ENCODE measurements around the gene CD59. TPM values are rescaled to one million over a fixed set of nuclear protein-coding genes. Genes with fewer than 3 reads are reported as not detected.

The CD59 gene
- total RNA-seq, result 10 to 100 TPM; 26.4 to 27.4 TPM

- ChIA-PET POLR2A (interaction anchor here (0.7 to 0.8 kb wide), 5 partner anchors 13 to 1238 kb away, joined by 3 to 5 read pairs (median 3); partner anchors contain the start of gene CSTF3), CTCF (interaction anchor here (0.9 to 1.1 kb wide), 3 partner anchors 12 to 177 kb away, joined by 3 to 5 read pairs (median 4); no protein-coding TSS in a partner anchor)
These were observed at the start of gene CD59 for GRCh38 chr11:33736148-33736812. TSS of gene CD59 (minus strand) at chr11:33736423. CDS start at chr11:33722445, 13,978 bp downstream.

- POLR2A ChIA-PET, result no interaction called here
- CTCF ChIA-PET, result interaction anchor here (1.0 to 1.8 kb wide), 2 partner anchors 16 to 23 kb away, joined by 3 to 5 read pairs; no protein-coding TSS in a partner anchor
These were observed 49.4 kb upstream of the CD59 start for GRCh38 chr11:33785609-33786008.

GRCh38 chr11:33779849-33780528 is 43.8 kb upstream of the CD59 start:
- CTCF ChIA-PET, result no interaction called here

GRCh38 chr11:33778675-33779074 is 42.5 kb upstream of the CD59 start:
- CTCF ChIA-PET, result no interaction called here
- POLR2A ChIA-PET, result no interaction called here

More at GRCh38 chr11:33779849-33780528, 43.8 kb upstream of the CD59 start:
- POLR2A ChIA-PET, result no interaction called here

- CTCF ChIA-PET, result interaction anchor here (0.9 kb wide), 1 partner anchor 52 kb away, joined by 4 read pairs; no protein-coding TSS in a partner anchor
- POLR2A ChIA-PET, result no interaction called here
These were observed 41.7 kb upstream of the CD59 start for GRCh38 chr11:33777906-33778305.

GRCh38 chr11:33775832-33776470 is 39.7 kb upstream of the CD59 start:
- ChIA-PET CTCF (interaction anchor here (1.6 kb wide), 1 partner anchor 21 kb away, joined by 3 read pairs; no protein-coding TSS in a partner anchor), POLR2A (no interaction called here)

GRCh38 chr11:33775467-33775807 is 39.2 kb upstream of the CD59 start:
- POLR2A ChIA-PET, result no interaction called here

GRCh38 chr11:33774736-33775466 is 38.7 kb upstream of the CD59 start:
- POLR2A ChIA-PET, result interaction anchor here (0.6 kb wide), 1 partner anchor 674 kb away, joined by 3 read pairs; no protein-coding TSS in a partner anchor
- CTCF ChIA-PET, result interaction anchor here (1.6 kb wide), 2 partner anchors 17 to 20 kb away, joined by 3 read pairs; no protein-coding TSS in a partner anchor

More at GRCh38 chr11:33775467-33775807, 39.2 kb upstream of the CD59 start:
- CTCF ChIA-PET, result interaction anchor here (1.6 kb wide), 1 partner anchor 21 kb away, joined by 3 read pairs; no protein-coding TSS in a partner anchor

GRCh38 chr11:33773987-33774735 is 37.9 kb upstream of the CD59 start, which contains the start of gene FBXO3:
TSS of gene FBXO3 (minus strand) at chr11:33774520. CDS start at chr11:33774497, 23 bp downstream.
- ChIA-PET POLR2A (interaction anchor here (0.6 kb wide), 1 partner anchor 675 kb away, joined by 3 read pairs; no protein-coding TSS in a partner anchor), CTCF (interaction anchor here (1.6 kb wide), 2 partner anchors 16 to 19 kb away, joined by 3 read pairs; no protein-coding TSS in a partner anchor)

GRCh38 chr11:33773404-33773986 is 37.3 kb upstream of the CD59 start:
- ChIA-PET POLR2A (no interaction called here), CTCF (interaction anchor here (1.2 to 1.6 kb wide), 2 partner anchors 16 to 37 kb away, joined by 3 read pairs; no protein-coding TSS in a partner anchor)

- ChIA-PET POLR2A (no interaction called here), CTCF (interaction anchor here (0.6 to 1.6 kb wide), 3 partner anchors 11 to 38 kb away, joined by 3 read pairs; no protein-coding TSS in a partner anchor)
These were observed 36.6 kb upstream of the CD59 start for GRCh38 chr11:33772870-33773269.

- POLR2A ChIA-PET, result no interaction called here
- CTCF ChIA-PET, result interaction anchor here (0.6 to 1.2 kb wide), 2 partner anchors 12 to 38 kb away, joined by 3 read pairs; no protein-coding TSS in a partner anchor
These were observed 36.1 kb upstream of the CD59 start for GRCh38 chr11:33772300-33772699.

GRCh38 chr11:33770236-33770635 is 34.0 kb upstream of the CD59 start:
- CTCF ChIA-PET, result no interaction called here
- POLR2A ChIA-PET, result interaction anchor here (0.6 kb wide), 1 partner anchor 62 kb away, joined by 8 read pairs; no protein-coding TSS in a partner anchor

GRCh38 chr11:33769542-33769941 is 33.3 kb upstream of the CD59 start:
- ChIA-PET CTCF (no interaction called here), POLR2A (interaction anchor here (0.5 to 0.6 kb wide), 2 partner anchors 61 to 466 kb away, joined by 3 to 8 read pairs; no protein-coding TSS in a partner anchor)

- CTCF ChIA-PET, result interaction anchor here (1.1 kb wide), 1 partner anchor 40 kb away, joined by 3 read pairs; no protein-coding TSS in a partner anchor
- POLR2A ChIA-PET, result no interaction called here
These were observed 31.4 kb upstream of the CD59 start for GRCh38 chr11:33767624-33768023.

- ChIA-PET CTCF (interaction anchor here (1.3 kb wide), 1 partner anchor 92 kb away, joined by 3 read pairs; no protein-coding TSS in a partner anchor), POLR2A (no interaction called here)
These were observed 29.9 kb upstream of the CD59 start for GRCh38 chr11:33766085-33766484.

GRCh38 chr11:33761471-33761870 is 25.2 kb upstream of the CD59 start:
- CTCF ChIA-PET, result no interaction called here
- POLR2A ChIA-PET, result no interaction called here
